ENCODE results near the gene PCDH1. TPM values are rescaled to one million over a fixed set of nuclear protein-coding genes. Genes with fewer than 3 reads are reported as not detected.

Gene PCDH1
- polyA plus RNA-seq, 1 donor: 29.4 TPM

GRCh38 chr5:141835928-141836670 lies 42.1 kb downstream of the PCDH1 start:
- no peak overlapping the region for H3K4me3 ChIP-seq (ENCODE audit: low read length)
- H3K27me3 ChIP-seq (ENCODE audit: control insufficient read depth, insufficient read depth, low read length): no peaks in the 10 kb centered on the region
- no peaks in the 10 kb centered on the region for H3K9me3 ChIP-seq (ENCODE audit: control insufficient read depth, low read depth, low read length)
- peaks cover 24% of the 10 kb centered on the region for H3K4me1 ChIP-seq (ENCODE audit: control insufficient read depth, insufficient read depth, low read length)
- H3K27ac ChIP-seq (ENCODE audit: low read length): peak overlapping the region; percentile 38
- WGBS (ENCODE audit: insufficient coverage, low lambda C conversion rate): 86% methylated on average over 2 of the region's 13 CpGs
- no peaks in the 10 kb centered on the region for H3K36me3 ChIP-seq (ENCODE audit: control insufficient read depth, insufficient read depth, low read length)
- no peak for DNase-seq

GRCh38 chr5:141834331-141834730 lies 43.9 kb downstream of the PCDH1 start:
- no peaks in the 10 kb centered on the region for H3K27me3 ChIP-seq (ENCODE audit: control insufficient read depth, insufficient read depth, low read length)
- WGBS (ENCODE audit: insufficient coverage, low lambda C conversion rate): no CpG with 5 or more reads among the region's 2 CpGs
- no peak for DNase-seq
- H3K4me3 ChIP-seq (ENCODE audit: low read length): no peak overlapping the region
- H3K36me3 ChIP-seq (ENCODE audit: control insufficient read depth, insufficient read depth, low read length): no peaks in the 10 kb centered on the region
- H3K27ac ChIP-seq (ENCODE audit: low read length): no peak overlapping the region
- no peaks in the 10 kb centered on the region for H3K9me3 ChIP-seq (ENCODE audit: control insufficient read depth, low read depth, low read length)
- peaks cover 10% of the 10 kb centered on the region for H3K4me1 ChIP-seq (ENCODE audit: control insufficient read depth, insufficient read depth, low read length)

GRCh38 chr5:141832131-141832530 lies 46.1 kb downstream of the PCDH1 start:
- Histone ChIP-seq H3K9me3 (ENCODE audit: control insufficient read depth, low read depth, low read length) (no peaks in the 10 kb centered on the region), H3K4me3 (ENCODE audit: low read length) (no peak overlapping the region), H3K4me1 (ENCODE audit: control insufficient read depth, insufficient read depth, low read length) (peaks cover 7% of the 10 kb centered on the region), H3K36me3 (ENCODE audit: control insufficient read depth, insufficient read depth, low read length) (no peaks in the 10 kb centered on the region), H3K27ac (ENCODE audit: low read length) (no peak overlapping the region), H3K27me3 (ENCODE audit: control insufficient read depth, insufficient read depth, low read length) (no peaks in the 10 kb centered on the region)
- no CpG with 5 or more reads among the region's 4 CpGs for WGBS (ENCODE audit: insufficient coverage, low lambda C conversion rate)
- DNase-seq: no peak

- Histone ChIP-seq H3K4me3 (ENCODE audit: low read length) (no peak overlapping the region), H3K9me3 (ENCODE audit: control insufficient read depth, low read depth, low read length) (no peaks in the 10 kb centered on the region), H3K27ac (ENCODE audit: low read length) (no peak overlapping the region), H3K36me3 (ENCODE audit: control insufficient read depth, insufficient read depth, low read length) (no peaks in the 10 kb centered on the region), H3K27me3 (ENCODE audit: control insufficient read depth, insufficient read depth, low read length) (peaks cover 3% of the 10 kb centered on the region), H3K4me1 (ENCODE audit: control insufficient read depth, insufficient read depth, low read length) (no peaks in the 10 kb centered on the region)
- WGBS (ENCODE audit: insufficient coverage, low lambda C conversion rate): no CpG with 5 or more reads among the region's 4 CpGs
- no peak for DNase-seq
Measured at GRCh38 chr5:141828162-141828561, 50.0 kb downstream of the PCDH1 start.

GRCh38 chr5:141826674-141827073 lies 51.5 kb downstream of the PCDH1 start:
- H3K9me3 ChIP-seq (ENCODE audit: control insufficient read depth, low read depth, low read length): no peaks in the 10 kb centered on the region
- H3K4me3 ChIP-seq (ENCODE audit: low read length): no peak overlapping the region
- no peaks in the 10 kb centered on the region for H3K4me1 ChIP-seq (ENCODE audit: control insufficient read depth, insufficient read depth, low read length)
- H3K27me3 ChIP-seq (ENCODE audit: control insufficient read depth, insufficient read depth, low read length): peaks cover 3% of the 10 kb centered on the region
- no peak for DNase-seq
- WGBS (ENCODE audit: insufficient coverage, low lambda C conversion rate): 100% methylated on average over 1 of the region's 4 CpGs
- H3K36me3 ChIP-seq (ENCODE audit: control insufficient read depth, insufficient read depth, low read length): no peaks in the 10 kb centered on the region
- H3K27ac ChIP-seq (ENCODE audit: low read length): no peak overlapping the region

- no peak overlapping the region for H3K27ac ChIP-seq (ENCODE audit: low read length)
- no peaks in the 10 kb centered on the region for H3K4me1 ChIP-seq (ENCODE audit: control insufficient read depth, insufficient read depth, low read length)
- DNase-seq: no peak
- H3K4me3 ChIP-seq (ENCODE audit: low read length): no peak overlapping the region
- no peaks in the 10 kb centered on the region for H3K9me3 ChIP-seq (ENCODE audit: control insufficient read depth, low read depth, low read length)
- no CpG with 5 or more reads among the region's 10 CpGs for WGBS (ENCODE audit: insufficient coverage, low lambda C conversion rate)
- H3K27me3 ChIP-seq (ENCODE audit: control insufficient read depth, insufficient read depth, low read length): peaks cover 3% of the 10 kb centered on the region
- no peaks in the 10 kb centered on the region for H3K36me3 ChIP-seq (ENCODE audit: control insufficient read depth, insufficient read depth, low read length)
Measured at GRCh38 chr5:141825791-141826560, 52.2 kb downstream of the PCDH1 start.

GRCh38 chr5:141825241-141825671 lies 53.0 kb downstream of the PCDH1 start:
- 100% methylated on average over 1 of the region's 10 CpGs for WGBS (ENCODE audit: insufficient coverage, low lambda C conversion rate)

GRCh38 chr5:141824717-141825116 lies 53.5 kb downstream of the PCDH1 start:
- no CpG with 5 or more reads among the region's 3 CpGs for WGBS (ENCODE audit: insufficient coverage, low lambda C conversion rate)
- H3K4me3 ChIP-seq (ENCODE audit: low read length): no peak overlapping the region
- peak overlapping the region; percentile 29 for H3K27ac ChIP-seq (ENCODE audit: low read length)

More at GRCh38 chr5:141825241-141825671, 53.0 kb downstream of the PCDH1 start:
- Histone ChIP-seq H3K9me3 (ENCODE audit: control insufficient read depth, low read depth, low read length) (no peaks in the 10 kb centered on the region), H3K4me3 (ENCODE audit: low read length) (no peak overlapping the region), H3K4me1 (ENCODE audit: control insufficient read depth, insufficient read depth, low read length) (no peaks in the 10 kb centered on the region), H3K36me3 (ENCODE audit: control insufficient read depth, insufficient read depth, low read length) (no peaks in the 10 kb centered on the region), H3K27me3 (ENCODE audit: control insufficient read depth, insufficient read depth, low read length) (peaks cover 3% of the 10 kb centered on the region), H3K27ac (ENCODE audit: low read length) (peak overlapping the region; percentile 29)
- DNase-seq: no peak

GRCh38 chr5:141823056-141823455 lies 55.2 kb downstream of the PCDH1 start:
- Histone ChIP-seq H3K27me3 (ENCODE audit: control insufficient read depth, insufficient read depth, low read length) (peaks cover 3% of the 10 kb centered on the region), H3K9me3 (ENCODE audit: control insufficient read depth, low read depth, low read length) (no peaks in the 10 kb centered on the region), H3K4me3 (ENCODE audit: low read length) (no peak overlapping the region), H3K36me3 (ENCODE audit: control insufficient read depth, insufficient read depth, low read length) (no peaks in the 10 kb centered on the region), H3K4me1 (ENCODE audit: control insufficient read depth, insufficient read depth, low read length) (no peaks in the 10 kb centered on the region), H3K27ac (ENCODE audit: low read length) (no peak overlapping the region)
- DNase-seq: no peak
- WGBS (ENCODE audit: insufficient coverage, low lambda C conversion rate): no CpG with 5 or more reads among the region's 3 CpGs

More at GRCh38 chr5:141824717-141825116, 53.5 kb downstream of the PCDH1 start:
- Histone ChIP-seq H3K27me3 (ENCODE audit: control insufficient read depth, insufficient read depth, low read length) (peaks cover 3% of the 10 kb centered on the region), H3K9me3 (ENCODE audit: control insufficient read depth, low read depth, low read length) (no peaks in the 10 kb centered on the region), H3K4me1 (ENCODE audit: control insufficient read depth, insufficient read depth, low read length) (no peaks in the 10 kb centered on the region), H3K36me3 (ENCODE audit: control insufficient read depth, insufficient read depth, low read length) (no peaks in the 10 kb centered on the region)
- DNase-seq: no peak

GRCh38 chr5:141822144-141822543 lies 56.1 kb downstream of the PCDH1 start:
- no peaks in the 10 kb centered on the region for H3K36me3 ChIP-seq (ENCODE audit: control insufficient read depth, insufficient read depth, low read length)
- H3K4me3 ChIP-seq (ENCODE audit: low read length): no peak overlapping the region
- DNase-seq: no peak
- H3K4me1 ChIP-seq (ENCODE audit: control insufficient read depth, insufficient read depth, low read length): no peaks in the 10 kb centered on the region
- peak overlapping the region; percentile 21 for H3K27ac ChIP-seq (ENCODE audit: low read length)
- H3K27me3 ChIP-seq (ENCODE audit: control insufficient read depth, insufficient read depth, low read length): peaks cover 3% of the 10 kb centered on the region
- no CpG with 5 or more reads among the region's 2 CpGs for WGBS (ENCODE audit: insufficient coverage, low lambda C conversion rate)
- no peaks in the 10 kb centered on the region for H3K9me3 ChIP-seq (ENCODE audit: control insufficient read depth, low read depth, low read length)

Data from large intestine (tissue), 3 donors.